ENCODE data around the gene SERPINE1. TPM values are rescaled to one million over a fixed set of nuclear protein-coding genes. Genes with fewer than 3 reads are reported as not detected.
A peak's percentile ranks its signal among the peaks of the same experiment; 100 is the strongest.
"Not testable (repeated sequence)": the region's sequence is repeated elsewhere in the genome, so short reads cannot be mapped to it uniquely, and the experiment has no call there.

The SERPINE1 gene
- total RNA-seq, 1 donor from 2014 or later = 4.3 TPM

- DNase-seq (ENCODE audit: low spot score) = no peak
Measured at GRCh38 chr7:101122933-101123702, 3.8 kb upstream of the SERPINE1 start.

- DNase-seq (ENCODE audit: low spot score) = no peak
Measured at GRCh38 chr7:101123703-101124068, 3.2 kb upstream of the SERPINE1 start.

GRCh38 chr7:101124376-101125056 lies 2.4 kb upstream of the SERPINE1 start:
- no peak for DNase-seq (ENCODE audit: low spot score)

GRCh38 chr7:101125989-101126650 lies 784 bp upstream of the SERPINE1 start:
- DNase-seq (ENCODE audit: low spot score) = peak; percentile 76

- DNase-seq (ENCODE audit: low spot score) = no peak
Measured at GRCh38 chr7:101127460-101128039, 646 bp downstream of the SERPINE1 start.

GRCh38 chr7:101128040-101128834 lies 1.3 kb downstream of the SERPINE1 start:
- DNase-seq (ENCODE audit: low spot score) = no peak

GRCh38 chr7:101129603-101130117 lies 2.8 kb downstream of the SERPINE1 start:
- no peak for DNase-seq (ENCODE audit: low spot score)

- not testable (repeated sequence) for DNase-seq (ENCODE audit: low spot score)
Measured at GRCh38 chr7:101132626-101133600, 6.0 kb downstream of the SERPINE1 start.

- DNase-seq (ENCODE audit: low spot score) = no peak
Measured at GRCh38 chr7:101133621-101134398, 6.9 kb downstream of the SERPINE1 start.

GRCh38 chr7:101134399-101134980 lies 7.6 kb downstream of the SERPINE1 start:
- no peak for DNase-seq (ENCODE audit: low spot score)

- DNase-seq (ENCODE audit: low spot score) = no peak
Measured at GRCh38 chr7:101137651-101138212, 10.8 kb downstream of the SERPINE1 start.

- peak; percentile 84 for DNase-seq (ENCODE audit: low spot score)
Measured at GRCh38 chr7:101138213-101138870, 11.4 kb downstream of the SERPINE1 start.

- no peak for DNase-seq (ENCODE audit: low spot score)
Measured at GRCh38 chr7:101140339-101140699, 13.4 kb downstream of the SERPINE1 start.

GRCh38 chr7:101140746-101141382 lies 14.0 kb downstream of the SERPINE1 start:
- DNase-seq (ENCODE audit: low spot score) = no peak

GRCh38 chr7:101151908-101152651 lies 25.2 kb downstream of the SERPINE1 start:
- DNase-seq (ENCODE audit: low spot score) = no peak

GRCh38 chr7:101153969-101154692 lies 27.2 kb downstream of the SERPINE1 start, which contains the start of gene AP1S1:
AP1S1 (plus strand) TSS chr7:101154476; CDS start chr7:101154515, 39 bp downstream.
- DNase-seq (ENCODE audit: low spot score) = peak; percentile 93

Measured in ureter (tissue), 1 donor.